ENCODE data around the gene SPAG16. TPM values are rescaled to one million over a fixed set of nuclear protein-coding genes. Genes with fewer than 3 reads are reported as not detected.

Gene SPAG16
- polyA plus RNA-seq, 1 of the 3 experiments (the other 2 are of a cell fraction) = 29.5 TPM

- H3K4me2 ChIP-seq = no peak overlapping the region
- no peak overlapping the region for H3K9ac ChIP-seq
- H3K9me2 ChIP-seq = no peaks in the 10 kb centered on the region
- no peaks in the 10 kb centered on the region for H4K20me1 ChIP-seq (ENCODE audit: insufficient read depth)
- H3K27ac ChIP-seq (ENCODE audit: low read depth in 2 of 2, low read length in 1 of 2) = no peak overlapping the region
- H3K9me3 ChIP-seq = no peaks in the 10 kb centered on the region
- no peak for DNase-seq
- no peaks in the 10 kb centered on the region for H3F3A ChIP-seq (replicated peaks; ENCODE audit: insufficient read depth)
- no peak overlapping the region for H2AFZ ChIP-seq (ENCODE audit: low read depth)
- H3K27me3 ChIP-seq (ENCODE audit: insufficient read depth) = no peaks in the 10 kb centered on the region
- H3K79me2 ChIP-seq (ENCODE audit: insufficient read depth) = no peaks in the 10 kb centered on the region
- ChIA-PET CTCF (no interaction called here), POLR2A (no interaction called here)
- TF ChIP-seq REST (IDR thresholded peaks at IDR 0.05; ENCODE audit: low read depth, low read length) (peak; percentile 53; the same call in 1 of the 2 replicates), SIN3A (IDR thresholded peaks at IDR 0.05; ENCODE audit: borderline replicate concordance, low read depth, low read length) (no peak)
- no peaks in the 10 kb centered on the region for H3K36me3 ChIP-seq (replicated peaks in 1 of 2; ENCODE audit: control insufficient read depth in 1 of 2, insufficient read depth in 2 of 2, low read length in 1 of 2)
- WGBS (ENCODE audit: low lambda C conversion rate) = 73% methylated on average over 4 of the region's 4 CpGs
- H3K4me3 ChIP-seq (ENCODE audit: low read depth in 2 of 2, low read length in 1 of 2) = no peak overlapping the region
- H3K4me1 ChIP-seq (ENCODE audit: control insufficient read depth in 1 of 2, insufficient read depth in 2 of 2, low read depth in 1 of 2, low read length in 1 of 2) = peaks cover 0 to 11% of the 10 kb centered on the region in 2 experiments; a peak in 2 of 4 replicates
Observed at GRCh38 chr2:214100488-214100887, 816.2 kb downstream of the SPAG16 start.

GRCh38 chr2:214103276-214104001 is 819.2 kb downstream of the SPAG16 start:
- H3F3A ChIP-seq (replicated peaks; ENCODE audit: insufficient read depth) = no peaks in the 10 kb centered on the region
- no peaks in the 10 kb centered on the region for H3K9me3 ChIP-seq
- no peak overlapping the region for H2AFZ ChIP-seq (ENCODE audit: low read depth)
- H3K9ac ChIP-seq = no peak overlapping the region
- WGBS (ENCODE audit: low lambda C conversion rate) = 24% methylated on average over 5 of the region's 5 CpGs
- no peak overlapping the region; the same call in 1 of the 2 replicates for H3K4me2 ChIP-seq
- no peak overlapping the region for H3K4me3 ChIP-seq (ENCODE audit: low read depth in 2 of 2, low read length in 1 of 2)
- no peaks in the 10 kb centered on the region for H4K20me1 ChIP-seq (ENCODE audit: insufficient read depth)
- H3K4me1 ChIP-seq (ENCODE audit: control insufficient read depth in 1 of 2, insufficient read depth in 2 of 2, low read depth in 1 of 2, low read length in 1 of 2) = peaks cover 0 to 11% of the 10 kb centered on the region in 2 experiments; a peak in 2 of 4 replicates
- DNase-seq = no peak
- POLR2A ChIA-PET = interaction anchor here (0.6 kb wide), 1 partner anchor 283 kb away, joined by 3 read pairs; no protein-coding TSS in a partner anchor
- peak overlapping the region in 1 of 2 experiments; percentile 8; a peak in 2 of 4 replicates for H3K27ac ChIP-seq (ENCODE audit: low read depth in 2 of 2, low read length in 1 of 2)
- no peaks in the 10 kb centered on the region for H3K9me2 ChIP-seq
- H3K27me3 ChIP-seq (ENCODE audit: insufficient read depth) = no peaks in the 10 kb centered on the region
- no peaks in the 10 kb centered on the region for H3K79me2 ChIP-seq (ENCODE audit: insufficient read depth)
- H3K36me3 ChIP-seq (replicated peaks in 1 of 2; ENCODE audit: control insufficient read depth in 1 of 2, insufficient read depth in 2 of 2, low read length in 1 of 2) = no peaks in the 10 kb centered on the region
- CTCF ChIA-PET = no interaction called here
- TF ChIP-seq RXRA (IDR thresholded peaks at IDR 0.05; ENCODE audit: borderline replicate concordance, low read depth) (no peak), FOXM1 (IDR thresholded peaks at IDR 0.05; ENCODE audit: low read depth) (no peak), ZBTB33 (IDR thresholded peaks at IDR 0.05; ENCODE audit: borderline replicate concordance, low read depth) (no peak), MXI1 (IDR thresholded peaks at IDR 0.05; ENCODE audit: low read depth, low read length) (no peak), GABPA (IDR thresholded peaks at IDR 0.05; ENCODE audit: low read depth) (no peak), MAX (IDR thresholded peaks at IDR 0.05; ENCODE audit: low read depth) (no peak), GATA2 (CRISPR knock-in tag; IDR thresholded peaks at IDR 0.05) (no peak; the same call in 1 of the 2 replicates), POLR2AphosphoS5 (IDR thresholded peaks at IDR 0.05; ENCODE audit: low read depth, low read length) (no peak), TEAD4 (IDR thresholded peaks at IDR 0.05; ENCODE audit: borderline replicate concordance, insufficient read depth) (no peak), TCF12 (IDR thresholded peaks at IDR 0.05) (no peak), NFIC (IDR thresholded peaks at IDR 0.05; ENCODE audit: borderline replicate concordance) (no peak), PBX3 (IDR thresholded peaks at IDR 0.05) (no peak), SIN3A (IDR thresholded peaks at IDR 0.05; ENCODE audit: borderline replicate concordance, low read depth, low read length) (no peak), USF2 (IDR thresholded peaks at IDR 0.05; ENCODE audit: borderline replicate concordance, low read depth, low read length) (no peak), SMC3 (IDR thresholded peaks at IDR 0.05; ENCODE audit: low read depth, low read length) (no peak), NRF1 (IDR thresholded peaks at IDR 0.05; ENCODE audit: low read depth, low read length) (no peak), USF1 (IDR thresholded peaks at IDR 0.05; ENCODE audit: borderline replicate concordance, low read depth) (no peak), JUND (IDR thresholded peaks at IDR 0.05) (no peak)
